NCI-H128 (cell line): ENCODE results near the gene RPRD1A.
"Not testable (repeated sequence)": the region's sequence is repeated elsewhere in the genome, so short reads cannot be mapped to it uniquely, and the experiment has no call there.

Source experiments
- DNase-seq: peaks from one replicate; lab custom pipeline; 2025; ENCODE audit not compliant: unreplicated experiment; lab: John Stamatoyannopoulos, UW

RPRD1A gene

DNA sequence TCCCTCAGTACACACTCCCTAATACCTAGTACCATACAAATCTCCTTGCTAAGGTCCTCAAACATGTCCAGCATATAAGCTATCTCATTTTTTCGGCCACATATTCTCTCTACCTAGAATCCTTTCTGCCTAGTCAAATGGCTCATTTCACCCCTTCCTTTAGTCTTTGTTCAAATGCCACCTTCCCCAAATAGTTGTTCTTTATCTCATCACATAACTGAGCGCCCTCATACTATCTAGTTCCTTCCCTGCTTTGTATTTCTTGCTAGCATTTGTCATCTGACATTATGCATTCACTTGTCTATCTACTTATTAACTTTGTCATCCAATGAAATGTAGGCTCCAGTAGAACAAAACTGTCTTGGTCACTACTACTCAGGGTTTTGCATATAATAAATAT lies 35.5 kb downstream of the RPRD1A start:
- no peak for DNase-seq

- DNase-seq: no peak
Observed at GRCh38 chr18:36031407-36031806, 36.0 kb downstream of the RPRD1A start.

GRCh38 chr18:36028859-36029258 lies 38.5 kb downstream of the RPRD1A start:
- no peak for DNase-seq

DNA sequence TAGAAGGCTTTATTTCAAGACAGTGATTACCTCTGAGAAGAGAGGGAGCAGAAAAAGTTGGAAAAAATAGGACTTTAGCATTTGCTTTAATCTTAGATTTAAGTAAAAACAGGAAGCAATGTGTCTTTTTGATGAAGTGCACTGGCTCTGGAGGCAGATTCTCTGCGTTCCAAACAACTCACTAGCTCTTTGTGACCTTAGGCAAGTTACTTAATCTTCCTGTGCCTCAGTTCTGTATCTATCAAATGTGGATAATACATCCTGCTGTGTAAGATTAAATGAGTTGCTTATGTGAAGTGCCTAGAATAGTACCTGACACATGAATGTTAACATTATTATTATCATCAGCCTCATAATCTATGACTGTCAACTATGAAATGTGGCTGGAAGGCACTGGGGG lies 42.3 kb downstream of the RPRD1A start:
- DNase-seq: no peak

GRCh38 chr18:36024241-36024640 lies 43.1 kb downstream of the RPRD1A start:
- not testable (repeated sequence) for DNase-seq

- DNase-seq: no peak
Observed at GRCh38 chr18:36023336-36023735, 44.0 kb downstream of the RPRD1A start.

DNA sequence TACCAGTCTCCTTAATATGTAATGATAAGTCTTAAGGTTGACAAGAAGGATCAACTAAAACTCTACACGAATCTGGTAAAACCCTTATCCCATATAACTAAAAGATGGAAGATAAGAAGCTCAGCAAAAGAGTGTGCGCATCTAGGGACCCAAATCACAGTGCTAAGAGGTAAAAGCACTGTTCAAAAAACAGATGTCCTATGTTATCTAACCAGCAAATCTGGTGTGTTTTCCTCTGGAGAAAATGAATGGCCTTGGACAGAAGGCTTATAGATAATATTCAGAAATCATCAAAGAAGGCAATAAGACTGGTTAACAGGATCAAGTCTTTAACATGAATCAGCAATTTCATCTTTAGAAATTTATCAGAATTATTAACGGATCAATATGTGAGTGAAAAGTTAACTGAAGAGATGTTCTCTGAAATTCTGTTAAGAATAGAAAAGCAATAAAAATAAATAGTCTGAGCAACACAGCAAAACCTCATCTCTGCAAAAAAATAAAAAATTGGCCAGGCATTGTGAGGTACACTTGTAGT lies 47.1 kb downstream of the RPRD1A start:
- DNase-seq: no peak

- no peak for DNase-seq
Observed at GRCh38 chr18:36017232-36017631, 50.1 kb downstream of the RPRD1A start.

DNA sequence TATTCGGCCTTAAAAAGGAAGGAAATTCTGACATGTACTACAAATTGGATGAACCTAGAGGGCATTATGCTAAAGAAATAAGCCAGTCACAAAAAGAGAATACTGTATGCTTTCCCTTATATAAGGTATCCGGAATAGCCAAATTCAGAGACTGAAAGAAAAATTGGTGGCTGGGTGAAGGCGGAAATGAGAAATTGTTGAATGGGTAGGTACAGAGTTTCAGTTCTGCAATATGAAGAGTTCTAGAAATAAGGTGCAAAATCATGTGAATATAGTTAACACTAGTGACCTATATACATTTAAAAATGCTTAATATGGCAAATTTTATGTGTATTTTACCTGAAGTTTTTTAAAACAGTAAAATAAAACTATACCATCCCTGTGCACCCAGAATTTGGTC lies 51.7 kb downstream of the RPRD1A start:
- DNase-seq: no peak

- DNase-seq: no peak
Observed at GRCh38 chr18:36012891-36013290, 54.5 kb downstream of the RPRD1A start.

- DNase-seq: no peak
Observed at GRCh38 chr18:36009214-36009613, 58.1 kb downstream of the RPRD1A start.

DNA sequence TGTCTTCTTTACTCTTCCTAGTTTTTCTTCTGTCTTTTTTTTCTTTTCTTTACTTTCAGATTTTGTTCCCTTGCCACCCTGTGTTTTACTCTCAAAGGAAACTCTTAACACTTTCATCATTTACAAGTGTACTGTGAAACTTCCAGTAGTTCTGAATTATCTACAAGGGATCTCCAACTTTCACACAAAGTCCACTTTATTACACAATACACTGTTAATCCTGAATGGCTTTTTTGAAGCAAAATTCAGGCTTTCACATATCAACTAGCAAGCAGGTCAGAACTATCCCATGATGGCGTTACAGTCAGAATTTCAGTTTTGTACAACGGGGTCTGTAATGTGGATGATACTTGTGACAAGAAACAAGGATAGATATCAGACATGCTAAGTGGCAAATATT lies 60.4 kb downstream of the RPRD1A start:
- DNase-seq: no peak

DNA sequence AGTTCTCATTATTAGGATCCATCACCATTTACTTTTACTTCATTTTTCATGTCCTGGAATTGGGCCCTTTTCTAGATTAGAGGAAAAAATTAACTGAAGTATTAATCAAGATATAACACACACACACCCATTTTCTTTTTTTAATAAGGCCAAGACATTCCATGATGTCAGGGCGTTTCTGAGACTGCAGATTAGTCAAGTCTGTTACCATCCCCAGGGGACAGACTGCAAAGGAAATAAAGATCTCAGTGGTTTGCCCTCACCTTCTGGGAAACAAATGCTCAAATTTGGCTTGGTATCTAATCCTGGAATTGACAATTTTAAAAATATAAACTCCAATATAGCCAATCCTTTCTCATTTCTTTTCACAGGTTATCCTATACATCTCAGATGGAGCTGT lies 67.4 kb downstream of the RPRD1A start:
- DNase-seq: no peak

- DNase-seq: no peak
Observed at GRCh38 chr18:35998967-35999366, 68.4 kb downstream of the RPRD1A start.

DNA sequence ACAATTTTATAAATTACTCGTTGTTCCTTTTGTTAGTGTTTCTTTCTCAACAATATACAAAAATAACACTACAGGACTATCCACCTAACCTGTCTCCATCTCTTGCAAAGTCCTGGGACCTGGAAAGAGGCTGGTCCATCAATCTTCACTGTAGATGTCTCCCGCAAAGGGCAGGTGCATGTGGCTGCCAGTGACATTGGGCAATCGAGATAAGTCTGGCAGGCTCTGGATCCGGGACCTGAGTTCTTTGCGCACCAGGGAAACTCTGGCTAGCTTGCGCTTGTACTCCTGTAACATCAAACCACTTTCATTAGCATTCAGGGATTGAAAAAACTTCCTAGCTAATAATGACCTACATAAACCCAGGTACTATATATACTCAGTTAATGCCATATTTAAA lies 74.3 kb downstream of the RPRD1A start:
- DNase-seq: no peak

GRCh38 chr18:35991696-35992095 lies 75.7 kb downstream of the RPRD1A start:
- no peak for DNase-seq

GRCh38 chr18:35983818-35984217 lies 83.5 kb downstream of the RPRD1A start:
- DNase-seq: no peak

DNA sequence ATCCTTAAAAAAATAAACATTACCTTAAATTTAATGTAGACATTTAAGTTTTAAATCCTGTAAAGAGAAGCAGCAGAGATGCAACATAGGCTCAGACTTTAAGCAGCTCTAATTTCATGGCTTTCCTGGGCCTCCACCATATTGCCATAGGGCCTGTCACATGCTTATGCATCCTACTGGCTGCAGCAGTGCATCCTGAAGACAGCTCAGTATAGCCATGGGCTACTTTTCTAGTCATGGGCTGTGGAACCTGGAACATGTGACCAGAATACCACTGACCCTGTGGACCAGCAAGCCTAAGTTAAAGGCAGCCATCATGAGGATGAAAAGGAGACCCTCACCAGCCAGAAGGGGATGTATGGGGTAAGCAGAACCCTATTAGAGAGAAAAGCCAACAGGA lies 84.2 kb downstream of the RPRD1A start:
- DNase-seq: no peak

DNA sequence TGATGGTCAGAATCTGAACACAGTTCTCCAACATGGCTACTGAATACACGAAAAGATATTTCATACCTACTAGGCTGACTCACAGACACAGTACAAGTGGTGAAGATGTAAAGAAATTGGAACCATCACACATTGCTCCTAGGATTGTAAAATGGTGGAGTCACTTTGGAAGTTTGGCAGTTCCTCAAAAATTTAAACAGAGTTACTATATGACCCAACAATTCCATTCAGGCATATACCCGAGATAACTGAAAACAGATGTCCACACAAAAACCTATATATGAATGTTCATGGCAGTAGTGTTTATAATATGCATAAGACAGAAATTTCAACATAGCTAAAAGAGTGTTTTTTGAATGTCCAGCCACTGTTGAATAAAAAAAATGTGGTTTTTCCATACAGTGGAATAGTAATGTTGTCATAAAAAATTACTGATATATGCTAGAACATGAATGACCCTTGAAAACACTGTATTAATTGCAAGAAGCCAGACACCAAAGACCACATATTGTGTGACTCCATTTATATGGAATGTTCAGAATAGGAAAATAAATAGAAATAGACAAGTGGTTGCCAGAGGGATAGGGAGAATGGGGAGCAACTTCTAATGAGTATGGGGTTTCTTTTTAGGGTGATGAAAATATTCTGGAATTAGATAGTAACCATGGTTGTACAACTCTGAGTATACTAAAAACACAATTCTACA lies 84.8 kb downstream of the RPRD1A start:
- no peak for DNase-seq

DNA sequence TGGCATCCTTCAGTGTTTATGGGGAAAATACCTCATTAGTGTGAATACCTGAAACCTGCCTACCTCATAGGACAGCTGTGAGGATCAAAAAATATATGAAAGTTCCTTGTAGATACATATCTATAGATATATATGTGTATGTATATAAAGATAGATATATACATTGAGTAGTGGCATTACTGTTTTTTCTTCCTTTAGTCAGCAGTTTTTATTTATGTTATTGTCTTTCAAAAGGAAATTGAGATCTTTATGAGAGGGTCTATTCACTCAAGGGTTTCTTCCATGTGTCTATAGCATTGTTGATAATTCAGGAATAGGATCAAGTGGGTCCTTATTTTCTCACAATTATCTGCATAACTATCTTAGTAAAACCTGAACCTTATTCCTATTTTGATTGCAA lies 88.2 kb downstream of the RPRD1A start:
- no peak for DNase-seq

DNA sequence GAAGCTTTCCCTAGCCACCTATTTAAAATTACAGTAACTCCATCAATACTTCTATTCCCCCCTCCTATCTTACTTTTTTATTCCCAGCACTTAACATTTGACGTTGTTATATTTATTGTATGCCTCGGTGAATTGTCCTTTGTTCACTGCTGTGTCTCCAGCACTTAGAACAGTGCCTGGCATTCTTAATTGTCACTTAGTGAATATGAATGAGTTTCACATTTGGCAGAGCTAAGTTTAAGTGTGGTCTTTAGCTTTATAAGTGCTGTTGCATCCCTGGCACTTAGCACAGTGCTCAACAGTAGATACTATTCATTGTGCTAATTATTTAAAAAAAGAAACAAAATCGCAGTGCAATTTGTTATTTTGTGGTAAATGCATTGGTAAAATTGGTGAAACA lies 93.2 kb downstream of the RPRD1A start:
- no peak for DNase-seq

- DNase-seq: no peak
Observed at GRCh38 chr18:35973650-35974049, 93.7 kb downstream of the RPRD1A start.
